Stimulated activated CD4-positive, alpha-beta T cell treated with anti-CD3 and anti-CD28 coated beads, Interleukin-12 subunit alpha, Interleukin-12 subunit beta, amount 100 ng/mL, for 4 hours (primary cell): ENCODE measurements around the gene AKAP12.
"Not testable (repeated sequence)": the region's sequence is repeated elsewhere in the genome, so short reads cannot be mapped to it uniquely, and the experiment has no call there.

Experiments
- DNase-seq: peaks from one replicate; pipeline ENCODE4 v3.0.0-alpha.2; 2020

AKAP12 gene

DNA sequence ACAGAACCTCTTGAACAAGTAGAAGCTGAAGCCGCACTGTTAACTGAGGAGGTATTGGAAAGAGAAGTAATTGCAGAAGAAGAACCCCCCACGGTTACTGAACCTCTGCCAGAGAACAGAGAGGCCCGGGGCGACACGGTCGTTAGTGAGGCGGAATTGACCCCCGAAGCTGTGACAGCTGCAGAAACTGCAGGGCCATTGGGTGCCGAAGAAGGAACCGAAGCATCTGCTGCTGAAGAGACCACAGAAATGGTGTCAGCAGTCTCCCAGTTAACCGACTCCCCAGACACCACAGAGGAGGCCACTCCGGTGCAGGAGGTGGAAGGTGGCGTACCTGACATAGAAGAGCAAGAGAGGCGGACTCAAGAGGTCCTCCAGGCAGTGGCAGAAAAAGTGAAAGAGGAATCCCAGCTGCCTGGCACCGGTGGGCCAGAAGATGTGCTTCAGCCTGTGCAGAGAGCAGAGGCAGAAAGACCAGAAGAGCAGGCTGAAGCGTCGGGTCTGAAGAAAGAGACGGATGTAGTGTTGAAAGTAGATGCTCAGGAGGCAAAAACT, 111.5 kb downstream of the AKAP12 start:
- no peak for DNase-seq

DNA sequence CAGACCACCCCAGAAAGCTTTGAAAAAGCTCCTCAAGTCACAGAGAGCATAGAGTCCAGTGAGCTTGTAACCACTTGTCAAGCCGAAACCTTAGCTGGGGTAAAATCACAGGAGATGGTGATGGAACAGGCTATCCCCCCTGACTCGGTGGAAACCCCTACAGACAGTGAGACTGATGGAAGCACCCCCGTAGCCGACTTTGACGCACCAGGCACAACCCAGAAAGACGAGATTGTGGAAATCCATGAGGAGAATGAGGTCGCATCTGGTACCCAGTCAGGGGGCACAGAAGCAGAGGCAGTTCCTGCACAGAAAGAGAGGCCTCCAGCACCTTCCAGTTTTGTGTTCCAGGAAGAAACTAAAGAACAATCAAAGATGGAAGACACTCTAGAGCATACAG, 112.0 kb downstream of the AKAP12 start:
- no peak for DNase-seq

DNA sequence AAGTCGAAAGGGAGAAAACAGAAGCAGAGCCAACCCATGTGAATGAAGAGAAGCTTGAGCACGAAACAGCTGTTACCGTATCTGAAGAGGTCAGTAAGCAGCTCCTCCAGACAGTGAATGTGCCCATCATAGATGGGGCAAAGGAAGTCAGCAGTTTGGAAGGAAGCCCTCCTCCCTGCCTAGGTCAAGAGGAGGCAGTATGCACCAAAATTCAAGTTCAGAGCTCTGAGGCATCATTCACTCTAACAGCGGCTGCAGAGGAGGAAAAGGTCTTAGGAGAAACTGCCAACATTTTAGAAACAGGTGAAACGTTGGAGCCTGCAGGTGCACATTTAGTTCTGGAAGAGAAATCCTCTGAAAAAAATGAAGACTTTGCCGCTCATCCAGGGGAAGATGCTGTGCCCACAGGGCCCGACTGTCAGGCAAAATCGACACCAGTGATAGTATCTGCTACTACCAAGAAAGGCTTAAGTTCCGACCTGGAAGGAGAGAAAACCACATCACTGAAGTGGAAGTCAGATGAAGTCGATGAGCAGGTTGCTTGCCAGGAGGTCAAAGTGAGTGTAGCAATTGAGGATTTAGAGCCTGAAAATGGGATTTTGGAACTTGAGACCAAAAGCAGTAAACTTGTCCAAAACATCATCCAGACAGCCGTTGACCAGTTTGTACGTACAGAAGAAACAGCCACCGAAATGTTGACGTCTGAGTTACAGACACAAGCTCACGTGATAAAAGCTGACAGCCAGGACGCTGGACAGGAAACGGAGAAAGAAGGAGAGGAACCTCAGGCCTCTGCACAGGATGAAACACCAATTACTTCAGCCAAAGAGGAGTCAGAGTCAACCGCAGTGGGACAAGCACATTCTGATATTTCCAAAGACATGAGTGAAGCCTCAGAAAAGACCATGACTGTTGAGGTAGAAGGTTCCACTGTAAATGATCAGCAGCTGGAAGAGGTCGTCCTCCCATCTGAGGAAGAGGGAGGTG, 112.9 kb downstream of the AKAP12 start:
- no peak for DNase-seq

DNA sequence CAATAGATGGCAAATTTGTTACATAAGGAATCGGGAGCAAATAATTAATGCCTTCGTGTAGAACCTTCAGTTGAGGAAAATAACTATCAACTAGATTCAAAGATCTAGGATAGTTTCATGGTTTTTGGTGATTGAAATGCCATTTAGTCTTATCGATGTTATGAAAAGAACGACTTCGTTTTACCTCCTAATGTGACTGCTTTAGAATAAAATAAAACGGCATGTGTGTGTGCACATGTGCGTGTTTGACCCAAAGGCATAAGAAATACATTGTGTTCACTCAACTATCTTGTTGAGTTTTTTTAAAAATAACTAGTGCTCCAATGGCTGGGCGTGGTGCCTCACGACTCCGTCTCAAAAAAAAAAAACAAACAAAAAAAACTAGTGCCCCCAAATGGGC, 114.0 kb downstream of the AKAP12 start:
- no peak for DNase-seq

DNA sequence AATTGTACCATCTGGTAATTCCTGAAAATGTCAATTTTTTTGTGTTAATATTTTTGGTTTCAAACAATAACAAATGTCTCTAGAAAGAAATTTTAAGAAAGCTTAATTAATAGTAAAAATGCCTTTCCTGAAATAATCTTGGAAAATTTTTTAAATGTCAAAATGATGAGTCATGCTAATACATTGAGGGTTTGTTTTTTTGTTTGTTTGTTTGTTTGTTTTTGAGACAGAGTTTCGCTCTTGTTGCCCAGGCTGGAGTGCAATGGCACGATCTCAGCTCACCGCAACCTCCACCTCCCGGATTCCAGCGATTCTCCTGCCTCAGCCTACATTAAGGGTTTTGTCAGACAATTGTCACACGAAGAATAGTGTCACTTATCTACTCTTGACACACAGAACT, 117.2 kb downstream of the AKAP12 start:
- DNase-seq, result not testable (repeated sequence)

DNA sequence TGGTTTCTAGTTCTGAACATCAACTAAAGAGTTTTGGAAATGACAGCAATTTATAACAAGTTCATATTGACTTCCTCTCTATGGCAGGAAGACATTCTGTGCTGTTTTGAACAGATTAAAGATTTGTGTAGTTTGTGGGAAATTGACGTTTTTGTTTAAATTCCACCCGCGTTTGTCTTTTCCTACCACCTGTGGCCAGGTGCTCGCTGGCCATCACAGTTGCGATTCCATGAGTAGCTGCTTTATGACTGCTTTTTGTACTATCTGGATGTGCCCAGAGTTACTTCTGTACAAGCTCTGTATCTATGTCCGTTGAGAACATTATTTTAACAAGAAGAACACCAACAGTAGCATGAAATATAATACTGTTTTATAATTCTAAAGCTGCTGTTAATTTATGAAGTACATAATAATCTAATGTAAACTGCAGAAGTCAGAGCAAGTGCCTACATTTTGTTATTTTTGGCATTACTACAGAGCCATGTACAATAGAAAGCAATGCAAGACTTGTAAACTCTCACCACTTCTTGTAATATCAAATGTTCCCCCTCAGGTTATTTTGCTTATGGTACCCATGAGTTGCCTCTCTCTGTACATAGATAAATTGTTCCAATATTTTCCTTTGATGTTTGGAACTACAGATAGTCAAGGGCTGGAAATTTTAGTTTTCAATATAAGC, 118.1 kb downstream of the AKAP12 start:
- DNase-seq, result no peak

DNA sequence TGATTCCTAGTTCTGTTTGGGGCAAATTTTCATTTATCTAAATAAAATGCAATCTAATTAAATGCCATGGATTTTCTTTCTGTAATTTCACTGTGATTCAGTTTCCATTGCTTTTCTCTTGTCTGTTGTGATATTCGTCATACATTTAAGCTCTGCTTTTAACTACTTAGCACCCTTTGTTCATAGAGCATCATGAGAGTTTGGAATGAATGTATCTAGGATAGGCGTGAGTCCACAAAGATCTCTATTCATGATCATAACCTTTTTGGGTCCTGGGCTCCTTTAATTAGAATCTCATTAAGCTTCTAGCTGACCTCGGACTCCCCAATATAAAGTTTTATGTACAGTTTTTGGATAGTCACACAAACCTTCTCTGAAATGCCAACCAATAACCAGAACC, 118.7 kb downstream of the AKAP12 start:
- no peak for DNase-seq

DNA sequence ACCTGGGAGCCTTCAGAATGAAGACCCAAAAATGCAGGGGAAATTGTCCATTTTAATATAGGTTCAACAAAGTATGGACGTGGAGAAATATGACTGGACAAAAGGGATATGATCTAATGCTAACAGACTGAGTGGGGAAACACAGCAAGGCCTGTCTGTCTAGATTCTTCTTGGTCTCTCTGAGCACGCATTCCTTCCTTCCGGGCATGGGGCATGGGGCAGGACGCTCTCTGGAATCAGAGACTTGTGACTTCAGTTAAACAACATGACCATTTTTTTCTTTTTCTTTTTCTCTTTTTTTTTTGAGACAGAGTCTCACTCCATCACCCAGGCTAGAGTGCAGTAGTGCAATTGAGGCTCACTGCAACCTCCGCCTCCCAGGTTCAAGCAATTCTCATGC, 119.7 kb downstream of the AKAP12 start:
- no peak for DNase-seq

DNA sequence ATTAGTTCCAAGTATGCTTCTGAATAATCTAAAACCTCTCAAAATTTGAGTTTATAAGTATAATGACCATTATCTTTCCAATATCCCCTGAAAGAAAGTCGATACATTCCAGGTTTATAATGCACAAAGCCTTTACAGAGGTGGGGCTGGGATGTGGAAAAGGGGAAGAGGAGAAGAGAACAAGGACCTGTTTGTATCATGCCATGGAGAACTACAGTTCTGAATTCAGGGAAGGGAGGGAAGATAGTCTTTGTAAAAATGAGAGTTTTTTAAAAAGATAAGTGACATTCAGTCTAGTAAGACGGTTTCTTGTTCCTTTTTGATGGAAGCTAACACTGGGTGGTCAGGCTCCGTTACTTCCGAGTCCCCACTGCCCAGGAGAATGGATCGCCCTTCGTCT, 125.5 kb downstream of the AKAP12 start:
- no peak for DNase-seq

DNA sequence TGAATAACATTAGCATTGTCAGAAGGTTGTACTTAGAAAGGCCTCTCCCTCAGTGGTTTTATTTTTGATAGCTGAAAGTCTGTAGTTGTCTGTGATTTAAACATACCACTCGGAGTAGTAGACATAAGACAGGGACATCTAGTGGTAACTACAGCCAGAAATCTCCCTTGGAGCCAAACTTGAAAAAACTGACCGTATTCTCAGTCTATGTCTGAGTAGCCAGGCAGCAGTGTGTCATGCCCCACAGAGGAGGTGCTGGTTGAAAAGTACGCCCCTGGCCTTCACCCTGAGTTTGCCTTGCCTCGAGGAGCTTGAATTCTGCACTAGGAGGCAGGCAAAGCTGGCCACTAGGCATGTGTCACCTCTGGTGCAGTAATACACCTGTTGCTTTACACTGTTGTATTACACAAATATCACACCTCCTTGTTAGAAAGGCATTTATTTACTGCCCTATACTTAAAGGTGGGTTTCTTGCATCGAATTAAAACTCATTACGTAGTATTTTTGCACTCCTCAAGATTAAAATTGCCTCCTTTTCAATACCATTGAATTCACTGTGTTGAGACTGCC, 130.8 kb downstream of the AKAP12 start:
- DNase-seq, result no peak

DNA sequence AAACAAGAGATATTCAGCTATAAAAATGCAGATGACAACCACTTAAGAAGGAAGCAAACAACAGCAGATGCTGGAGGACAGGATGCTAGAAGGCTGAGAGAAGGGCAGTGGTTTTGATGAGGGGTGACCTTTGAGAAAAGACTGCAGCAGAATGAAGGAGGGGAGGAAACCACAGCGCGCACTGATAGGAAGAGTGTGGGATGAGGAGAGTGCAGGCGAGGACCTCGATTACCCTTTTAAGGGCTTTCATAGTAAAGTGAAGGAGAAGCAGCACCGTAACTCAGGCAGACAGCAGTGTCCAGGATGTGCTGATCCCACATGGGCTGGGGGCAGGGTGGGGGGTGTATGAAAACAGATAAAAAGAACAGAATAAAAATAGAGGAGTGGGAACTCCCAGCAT, 132.4 kb downstream of the AKAP12 start:
- no peak for DNase-seq

DNA sequence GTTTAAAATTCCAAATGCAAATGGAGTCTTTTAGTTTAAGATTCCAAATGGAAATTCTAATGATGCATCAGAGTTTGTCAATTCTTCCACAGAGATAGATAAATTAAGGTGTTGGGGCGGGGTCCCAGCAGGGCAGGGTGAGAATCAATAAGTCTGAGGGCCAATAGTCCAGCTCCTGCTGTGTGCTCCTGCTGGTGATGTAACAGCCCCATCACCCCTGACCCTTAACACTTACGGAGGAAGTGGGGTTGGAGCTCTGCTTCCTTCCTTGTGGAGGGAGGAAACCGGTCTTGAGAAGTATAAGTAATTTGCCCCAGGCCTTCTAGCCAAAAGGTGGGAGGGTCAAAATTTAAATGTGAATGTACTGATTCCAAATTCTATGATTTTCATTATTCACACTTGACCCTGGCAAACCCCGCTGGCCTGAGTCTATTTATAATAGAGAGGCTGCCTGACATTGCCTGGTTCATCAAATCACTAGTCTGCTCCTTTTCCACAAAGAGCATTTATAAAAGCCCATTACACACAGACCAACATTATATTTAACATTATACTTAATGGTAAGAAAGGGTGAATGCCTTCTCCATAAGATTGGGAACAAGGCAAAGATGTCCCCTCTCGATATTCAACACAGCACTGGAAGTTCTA, 134.4 kb downstream of the AKAP12 start:
- DNase-seq, result no peak

DNA sequence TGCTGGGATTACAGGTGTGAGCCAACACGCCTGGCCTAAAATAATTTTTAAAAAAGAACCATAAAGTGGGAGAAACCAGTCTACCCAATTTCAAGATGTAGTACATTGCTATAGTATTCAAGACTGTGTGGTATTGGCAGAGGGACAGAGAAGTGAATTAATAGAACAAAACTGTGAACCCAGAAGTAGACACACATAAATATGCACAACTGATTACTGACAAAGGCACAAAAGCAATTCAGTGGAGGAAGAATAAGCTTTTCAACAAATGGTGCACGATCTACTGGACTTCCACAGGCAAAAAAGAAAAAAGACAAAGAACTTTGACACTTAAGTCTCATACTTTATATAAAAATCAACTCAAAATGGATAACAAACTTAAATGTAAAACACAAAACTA, 136.1 kb downstream of the AKAP12 start:
- no peak for DNase-seq

DNA sequence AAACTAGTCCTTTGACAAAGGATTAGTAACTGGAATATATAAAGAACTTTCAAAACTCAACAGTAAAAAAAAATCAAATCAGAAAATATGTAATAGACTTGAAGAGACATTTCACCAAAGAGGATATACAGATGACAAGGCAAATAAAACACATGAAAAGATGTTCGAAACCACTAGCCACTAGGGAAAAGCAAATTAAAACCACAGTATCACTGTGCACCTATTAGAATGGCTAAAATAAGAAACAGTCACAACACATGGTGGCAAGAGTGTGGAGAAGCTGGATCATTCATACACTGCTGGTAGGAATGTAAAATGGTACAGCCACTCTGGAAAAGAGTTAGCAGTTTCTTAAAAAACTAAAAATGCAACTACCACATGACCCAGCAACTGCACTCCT, 136.7 kb downstream of the AKAP12 start:
- DNase-seq, result no peak

DNA sequence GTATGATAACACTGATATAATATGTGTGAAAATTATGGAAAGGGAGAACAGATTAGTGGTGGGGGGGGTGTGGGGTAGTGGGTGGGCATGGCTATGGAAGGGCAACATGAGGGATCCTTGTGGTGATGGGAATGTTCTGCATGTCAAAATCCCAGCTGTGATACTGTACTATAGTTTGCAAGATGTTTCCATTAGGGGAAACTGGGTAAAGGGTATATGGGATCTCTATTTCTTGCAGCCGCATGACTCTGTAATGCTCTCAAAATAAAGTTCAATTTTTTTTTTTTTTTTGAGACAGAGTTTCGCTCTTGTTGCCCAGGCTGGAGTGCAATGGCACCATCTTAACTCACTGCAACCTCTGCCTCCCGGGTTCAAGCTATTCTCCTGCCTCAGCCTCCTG, 137.3 kb downstream of the AKAP12 start:
- no peak for DNase-seq

DNA sequence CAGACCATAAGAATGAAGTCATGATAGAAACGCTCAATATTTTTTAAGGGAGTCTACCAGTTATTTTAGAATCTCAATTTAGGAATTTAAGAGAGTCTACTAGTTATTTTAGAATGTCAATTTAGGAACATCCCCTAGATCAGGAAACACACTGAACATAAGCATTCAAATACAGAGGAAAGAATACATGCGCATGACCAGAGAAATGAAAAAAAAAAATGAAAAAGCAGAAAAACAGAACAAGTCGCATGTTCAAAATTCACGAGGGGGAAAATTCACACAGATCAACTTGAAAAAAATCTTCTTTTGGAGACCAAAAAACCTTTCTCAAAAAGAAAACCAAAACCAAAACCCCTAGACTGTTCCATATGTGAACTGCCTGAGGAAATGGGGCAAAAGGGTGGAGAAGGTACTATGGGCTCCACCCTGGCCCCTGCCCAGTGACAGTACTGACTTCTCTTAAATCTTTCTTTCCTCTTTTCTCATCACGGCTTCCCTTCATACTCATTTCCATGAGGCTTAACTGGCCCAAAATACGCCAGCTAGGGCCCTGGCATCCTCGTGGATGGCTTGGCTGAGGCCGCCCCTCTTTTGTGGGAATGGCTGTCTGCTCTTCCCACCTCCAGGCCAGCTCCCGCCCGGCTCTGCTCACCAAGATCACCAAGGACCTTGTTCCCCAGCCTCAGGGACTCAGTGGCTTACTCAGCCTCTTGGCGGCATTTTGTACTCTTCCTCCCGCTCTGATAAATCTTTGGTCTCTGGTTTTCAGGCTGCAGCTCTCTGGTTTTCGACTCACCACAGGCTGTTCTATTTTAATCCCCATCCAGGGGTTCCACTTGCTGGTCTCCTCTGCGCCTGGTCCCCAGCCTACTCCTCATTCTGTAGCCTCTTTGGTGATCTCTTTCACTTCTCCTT, 140.4 kb downstream of the AKAP12 start:
- DNase-seq, result no peak

DNA sequence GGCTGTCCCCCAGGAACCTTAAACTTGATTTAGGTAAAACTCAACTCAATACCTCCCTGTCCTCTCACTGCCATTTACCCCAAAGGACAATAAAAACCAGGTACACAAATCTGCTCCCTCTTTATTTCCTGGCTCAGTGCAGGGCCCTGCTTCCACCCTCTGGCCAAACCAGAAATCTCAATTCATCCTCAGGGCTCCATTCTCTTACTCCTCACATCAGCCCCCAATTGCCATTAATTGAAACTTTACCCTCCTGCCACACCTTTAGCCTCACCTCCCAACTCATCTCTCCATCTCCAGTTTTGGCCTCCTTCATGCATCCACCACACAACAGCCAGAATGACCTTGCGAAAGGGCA, 141.1 kb downstream of the AKAP12 start:
- DNase-seq, result no peak

DNA sequence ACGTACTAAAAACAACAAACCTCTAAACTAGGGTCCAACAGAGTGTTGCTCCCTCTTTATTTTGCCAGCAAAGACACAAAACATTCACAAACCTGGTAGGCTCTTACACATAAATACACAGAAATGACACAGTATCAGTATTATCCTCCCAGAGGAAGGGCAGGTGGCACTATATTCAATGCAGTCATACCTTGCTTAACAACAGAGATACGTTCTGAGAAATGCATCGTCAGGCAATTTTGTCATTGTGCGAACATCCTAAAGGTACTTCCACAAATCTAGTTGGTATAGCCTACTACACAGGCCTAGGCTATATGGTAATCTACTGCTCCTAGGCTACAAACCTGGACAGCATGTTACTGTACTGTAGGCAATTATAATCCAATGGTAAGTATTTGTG, 142.0 kb downstream of the AKAP12 start:
- DNase-seq, result no peak

DNA sequence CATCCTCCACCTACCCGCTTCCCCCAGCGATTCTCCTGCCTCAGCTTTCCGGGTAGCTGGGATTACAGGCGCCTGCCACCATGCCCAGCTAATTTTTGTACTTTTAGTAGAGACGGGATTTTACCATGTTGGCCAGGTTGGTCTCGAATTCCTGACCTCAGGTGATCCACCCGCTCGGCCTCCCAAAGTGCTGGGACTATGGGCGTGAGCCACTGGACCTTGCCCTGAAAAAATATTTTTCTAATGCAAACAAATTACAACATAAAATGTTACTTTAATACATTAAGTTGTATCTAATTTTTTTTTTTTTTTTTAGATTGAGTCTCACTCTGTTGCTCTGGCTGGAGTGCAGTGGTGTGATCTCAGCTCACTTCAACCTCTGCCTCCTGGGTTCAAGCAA, 142.9 kb downstream of the AKAP12 start:
- not testable (repeated sequence) for DNase-seq

DNA sequence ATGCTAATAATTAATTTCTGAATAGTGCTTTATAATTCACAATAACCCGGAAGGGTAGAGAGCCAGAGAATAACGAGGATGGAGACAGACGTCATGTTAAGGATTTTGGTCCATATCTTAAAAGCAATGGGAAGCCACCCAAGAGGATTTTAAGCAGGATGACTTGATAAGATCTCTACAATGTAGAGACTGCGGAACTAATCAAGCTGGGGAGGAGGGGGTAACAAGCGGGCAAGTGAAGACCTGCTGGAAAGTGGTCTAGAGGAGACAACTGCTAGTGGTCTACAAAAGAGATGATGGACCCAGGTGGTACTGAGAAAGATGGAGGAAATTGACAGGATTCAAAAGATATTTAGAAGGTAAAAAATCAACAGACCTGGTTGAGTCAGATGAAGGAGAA, 144.4 kb downstream of the AKAP12 start:
- no peak for DNase-seq

DNA sequence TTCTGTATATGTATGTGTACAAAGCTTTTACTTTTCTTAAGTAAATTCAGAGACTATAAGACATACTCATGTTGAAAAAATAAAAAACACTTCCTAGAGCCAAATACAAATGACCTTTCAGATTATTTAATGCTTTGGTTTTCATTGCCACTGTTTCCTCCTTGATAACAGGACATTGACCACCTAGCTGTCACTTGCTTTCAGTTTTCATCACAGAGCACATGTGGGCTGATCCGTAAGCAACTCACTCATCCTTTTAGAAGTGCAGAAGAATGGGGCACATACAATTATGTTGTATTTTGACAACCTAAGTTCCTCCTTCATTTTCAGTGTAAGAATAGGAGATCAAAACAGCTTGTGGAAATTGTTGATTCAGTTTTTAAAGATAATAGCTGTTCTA, 145.4 kb downstream of the AKAP12 start:
- no peak for DNase-seq
